Hematopoietic multipotent progenitor cell treated with erythropoietin and hydrocortisone succinate and interleukin-3 and kit ligand, for 15 days (in vitro differentiated cells): ENCODE results near the gene KLHL22.
A peak's percentile ranks its signal among the peaks of the same experiment; 100 is the strongest.
"Not testable (repeated sequence)": the region's sequence is repeated elsewhere in the genome, so short reads cannot be mapped to it uniquely, and the experiment has no call there.

Experiments used
- DNase-seq: peaks from one replicate; pipeline ENCODE4 v3.0.0-alpha.2; 2015; ENCODE audit warnings: low spot score

Gene KLHL22

DNA sequence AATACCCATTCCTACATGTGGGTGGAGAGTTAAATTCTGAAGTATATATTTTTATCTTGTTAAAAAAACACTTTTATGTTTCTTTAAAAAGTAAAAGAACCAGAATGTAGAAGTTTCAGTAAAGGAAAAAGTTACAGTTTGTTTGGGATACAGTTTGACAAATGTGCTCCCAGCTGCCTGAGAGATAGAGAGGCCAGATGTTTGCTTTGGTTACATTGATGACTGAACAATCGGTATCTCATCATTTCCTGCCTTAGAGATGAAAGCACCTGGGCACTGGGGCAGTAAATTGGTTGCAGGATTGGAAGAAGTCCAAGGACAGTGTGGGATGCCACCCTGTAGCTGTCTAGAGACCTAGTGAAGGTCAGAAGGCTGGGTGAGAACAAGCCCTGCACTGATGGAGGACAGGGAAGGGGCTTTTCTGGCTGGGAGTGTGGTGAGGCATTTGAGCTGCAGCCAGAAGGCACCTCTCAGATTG lies 28.4 kb upstream of the KLHL22 start:
- DNase-seq, result no peak

DNA sequence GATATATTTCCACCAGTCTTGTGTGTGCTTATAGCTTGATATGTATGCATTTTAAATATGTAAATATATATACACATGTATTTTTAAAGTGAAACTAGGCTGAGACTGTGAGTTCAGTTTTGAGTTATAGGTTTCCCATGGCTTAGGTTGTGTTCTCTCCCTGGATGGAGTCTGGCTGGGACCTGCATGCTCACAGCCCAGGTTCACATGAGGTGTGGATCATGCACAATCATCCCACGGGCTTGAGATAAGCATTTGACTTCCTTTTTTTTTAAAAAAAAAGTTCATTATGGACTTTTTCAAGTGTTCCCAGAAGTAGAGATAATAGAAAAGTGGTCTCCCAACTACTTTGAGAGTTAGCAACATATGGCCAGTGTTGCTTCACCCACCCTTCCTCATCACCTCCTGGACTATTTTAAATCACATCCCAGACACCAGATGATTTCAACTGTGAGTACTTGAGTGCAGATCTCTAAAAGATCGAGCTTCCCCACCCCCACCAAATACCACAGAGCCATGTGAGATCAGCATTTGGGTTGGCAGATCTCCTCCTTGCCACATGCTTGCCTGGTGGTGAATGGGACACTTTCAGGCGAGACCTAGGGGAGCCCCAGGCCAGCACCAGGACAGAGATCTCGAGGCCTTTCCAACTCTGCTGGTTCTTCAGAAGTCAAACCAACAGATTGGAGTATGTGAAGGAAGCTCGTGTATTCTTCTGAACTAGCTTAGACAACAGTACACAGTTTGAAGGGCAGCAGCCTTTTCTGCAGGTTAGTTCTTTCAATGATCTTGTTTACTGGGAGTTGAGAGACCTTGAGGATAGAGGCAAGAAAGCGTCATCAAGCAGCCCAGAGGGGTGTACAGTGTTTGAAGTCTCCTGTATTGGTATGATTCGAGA lies 27.7 kb upstream of the KLHL22 start:
- no peak for DNase-seq

DNA sequence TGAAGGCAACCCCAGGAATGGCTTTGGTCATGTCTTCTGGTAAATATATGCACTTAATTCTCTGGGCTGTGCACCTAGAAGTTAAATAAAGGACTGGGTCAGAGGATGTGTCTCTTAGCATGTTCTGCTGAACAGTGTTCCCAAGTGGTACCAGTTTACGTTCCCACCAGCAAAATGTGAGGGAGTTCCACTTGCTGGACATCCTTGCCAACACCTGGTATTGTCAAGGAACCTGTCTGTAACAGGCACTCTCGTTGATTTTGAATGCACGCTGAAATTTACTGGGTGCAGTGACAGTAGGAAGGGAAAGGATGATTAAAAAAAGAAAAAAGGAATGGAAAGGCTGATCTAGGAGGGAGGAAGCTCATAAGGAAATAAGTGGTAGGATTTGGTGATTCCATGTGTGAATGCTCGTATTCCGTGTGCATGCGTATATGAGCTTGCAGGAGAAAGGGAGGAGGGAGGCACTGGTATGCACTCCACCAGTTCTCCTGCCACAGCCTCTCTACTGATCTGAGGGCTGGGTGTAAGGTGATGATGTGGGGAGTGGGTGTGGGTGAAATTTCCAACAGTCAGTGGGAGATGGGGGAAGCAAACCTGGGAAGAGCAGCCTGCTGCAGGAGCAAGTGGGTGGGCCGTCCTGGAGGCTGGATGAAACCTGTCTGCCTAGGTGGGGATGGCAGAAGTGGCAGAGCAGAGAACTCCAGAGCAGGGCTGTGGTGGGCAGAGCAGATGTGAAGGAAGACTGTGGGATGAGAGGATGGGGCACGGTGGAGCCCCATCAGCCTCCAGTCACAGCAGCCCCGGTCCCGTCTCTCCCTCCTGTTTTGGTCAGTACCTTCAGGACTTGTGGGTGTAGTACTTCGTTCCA lies 26.8 kb upstream of the KLHL22 start:
- DNase-seq, result no peak

DNA sequence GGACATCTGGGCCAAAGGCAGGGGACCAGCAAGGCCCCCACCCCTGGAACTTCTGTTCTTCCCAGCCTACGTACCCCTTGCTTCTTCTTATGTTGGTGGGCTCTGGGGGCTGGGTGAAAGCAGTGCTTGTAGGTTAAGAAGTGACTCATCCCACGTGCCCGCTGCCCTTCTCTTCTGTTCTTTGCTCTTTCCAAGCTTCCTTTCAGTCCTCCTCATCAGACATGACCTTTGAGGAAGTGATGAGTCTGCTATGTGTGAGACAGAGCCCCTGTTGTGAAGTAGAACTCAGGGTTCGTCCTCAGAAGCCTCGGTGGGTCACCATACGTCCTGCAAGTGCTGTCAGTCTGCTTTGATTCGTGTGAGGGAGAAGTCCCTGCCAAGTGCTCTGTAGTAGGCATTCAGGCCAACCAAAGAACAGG lies 24.5 kb upstream of the KLHL22 start:
- no peak for DNase-seq

DNA sequence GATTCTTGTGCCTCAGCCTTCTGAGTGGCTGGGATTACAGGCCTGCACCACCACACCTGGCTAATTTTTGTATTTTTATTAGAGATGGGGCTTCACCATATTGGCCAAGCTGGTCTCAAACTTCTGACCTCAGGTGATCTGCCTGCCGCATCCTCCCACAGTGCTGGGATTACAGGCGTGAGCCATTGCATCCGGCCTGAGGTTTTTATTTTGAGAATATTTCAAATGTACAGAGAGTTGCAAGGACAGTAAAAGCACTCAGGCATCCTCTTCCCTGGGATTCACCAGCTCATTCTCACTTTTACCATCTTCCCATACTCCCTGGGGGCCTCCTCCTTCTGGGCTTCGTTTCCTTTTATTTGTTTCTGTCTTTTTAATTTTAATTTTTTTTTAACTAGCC lies 24.0 kb upstream of the KLHL22 start:
- DNase-seq, result no peak

DNA sequence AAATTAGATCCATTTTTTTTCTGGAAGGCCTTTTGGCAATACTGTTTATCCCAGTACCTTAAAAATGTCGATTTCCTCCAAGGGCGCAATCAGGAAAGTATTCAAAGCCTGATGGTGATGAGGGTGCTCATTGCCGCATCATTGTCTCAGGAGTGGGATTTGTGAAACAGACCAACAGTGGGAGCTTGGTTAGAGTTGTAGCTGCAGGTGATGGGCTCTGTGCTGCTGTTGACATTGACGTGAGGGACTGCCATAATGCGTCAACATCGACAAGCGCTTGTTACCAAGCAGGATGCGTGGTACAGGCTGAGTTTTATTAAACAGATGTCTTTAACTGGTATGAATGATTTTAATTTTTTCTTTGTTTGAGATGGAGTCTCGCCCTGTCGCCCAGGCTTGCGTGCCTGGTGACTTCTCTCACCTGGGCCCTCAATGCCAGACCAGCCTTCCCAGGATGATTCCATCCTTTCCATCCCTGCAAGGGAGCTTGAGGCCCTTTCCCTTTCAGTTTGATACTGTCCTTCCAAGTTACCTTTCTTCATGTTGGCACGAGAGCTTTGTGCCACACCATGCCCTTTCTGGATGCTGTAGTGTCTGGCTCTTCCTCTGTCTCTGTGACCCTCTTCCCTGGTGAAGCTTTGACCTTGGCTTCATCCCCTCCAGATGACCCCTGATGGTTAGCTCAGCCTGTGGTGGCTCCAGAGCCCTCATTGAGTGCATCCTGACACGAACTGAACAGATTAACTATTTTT lies 22.4 kb upstream of the KLHL22 start:
- DNase-seq, result no peak

DNA sequence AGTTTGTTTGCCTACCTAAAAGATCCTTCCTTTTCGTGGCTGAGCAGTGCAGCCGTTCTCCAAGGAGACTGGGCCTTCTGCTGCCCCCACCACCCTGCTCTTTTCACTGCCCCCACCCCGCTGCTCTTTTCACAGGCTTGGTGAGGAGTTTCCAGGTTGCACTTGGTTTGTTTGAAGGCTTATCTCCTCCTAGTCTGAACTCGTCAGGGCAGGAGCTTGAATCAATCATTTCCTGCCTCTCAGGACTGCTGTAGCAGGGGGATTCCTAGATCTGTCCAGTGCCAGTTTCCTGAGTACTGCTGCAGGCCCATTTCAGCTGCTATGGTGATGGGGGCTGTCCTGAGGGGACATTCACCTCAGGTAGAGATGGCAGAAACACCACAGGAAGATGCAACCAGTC lies 21.8 kb upstream of the KLHL22 start:
- DNase-seq, result no peak

DNA sequence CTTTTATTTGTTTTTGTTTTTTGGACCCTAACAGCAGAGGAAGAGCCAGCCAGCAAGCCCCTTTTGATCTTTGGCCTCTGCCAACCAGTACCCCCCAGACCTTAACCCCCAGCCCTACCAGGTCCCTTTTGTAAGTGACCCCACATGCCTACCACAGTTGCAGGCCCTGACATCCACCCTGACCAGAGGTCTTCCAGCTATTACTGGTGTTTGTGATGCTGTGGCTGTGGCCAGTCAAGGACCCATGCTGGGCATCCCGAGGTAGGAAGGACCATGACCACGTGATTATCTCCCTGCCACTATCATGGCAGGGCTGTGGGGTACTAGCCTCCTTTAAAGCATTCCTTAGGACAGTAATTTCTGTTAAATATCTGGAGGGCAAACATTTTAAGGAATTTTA lies 20.8 kb upstream of the KLHL22 start:
- no peak for DNase-seq

DNA sequence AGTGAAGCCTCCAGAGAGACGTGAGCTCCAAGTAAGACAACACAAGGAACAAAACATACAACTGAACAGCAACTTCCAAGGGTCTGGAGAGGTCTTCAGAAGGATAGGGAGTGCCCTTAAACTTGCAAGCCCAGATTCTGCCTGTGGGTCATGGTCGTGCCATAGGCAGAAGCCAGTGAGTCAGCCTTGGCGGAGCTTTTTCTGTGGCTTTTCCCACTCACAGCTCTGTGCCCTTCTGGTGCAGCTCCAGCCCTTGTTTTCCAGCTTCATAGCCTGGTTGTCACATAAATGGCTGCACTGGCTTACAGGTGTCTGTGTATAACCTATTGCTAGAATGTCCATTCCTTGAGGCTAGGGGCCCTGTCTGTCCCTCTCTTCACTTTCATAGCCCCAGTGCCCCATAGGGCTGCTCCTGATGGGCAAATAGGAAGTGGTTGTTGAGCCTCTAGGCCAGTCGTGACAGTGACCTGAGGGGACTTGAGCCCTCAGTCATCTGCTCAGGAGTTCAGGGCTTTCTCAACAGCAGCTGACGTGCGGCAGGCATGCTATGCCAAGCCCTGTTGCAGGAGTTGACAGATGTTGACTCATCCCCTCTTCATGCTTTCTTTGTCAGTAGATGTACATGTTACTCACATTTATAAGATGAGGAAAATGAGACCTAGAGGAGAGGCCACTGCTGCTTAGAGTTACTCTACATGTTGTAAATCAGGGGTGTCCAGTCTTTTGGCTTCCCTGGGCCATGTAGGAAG lies 19.2 kb upstream of the KLHL22 start:
- DNase-seq, result no peak

DNA sequence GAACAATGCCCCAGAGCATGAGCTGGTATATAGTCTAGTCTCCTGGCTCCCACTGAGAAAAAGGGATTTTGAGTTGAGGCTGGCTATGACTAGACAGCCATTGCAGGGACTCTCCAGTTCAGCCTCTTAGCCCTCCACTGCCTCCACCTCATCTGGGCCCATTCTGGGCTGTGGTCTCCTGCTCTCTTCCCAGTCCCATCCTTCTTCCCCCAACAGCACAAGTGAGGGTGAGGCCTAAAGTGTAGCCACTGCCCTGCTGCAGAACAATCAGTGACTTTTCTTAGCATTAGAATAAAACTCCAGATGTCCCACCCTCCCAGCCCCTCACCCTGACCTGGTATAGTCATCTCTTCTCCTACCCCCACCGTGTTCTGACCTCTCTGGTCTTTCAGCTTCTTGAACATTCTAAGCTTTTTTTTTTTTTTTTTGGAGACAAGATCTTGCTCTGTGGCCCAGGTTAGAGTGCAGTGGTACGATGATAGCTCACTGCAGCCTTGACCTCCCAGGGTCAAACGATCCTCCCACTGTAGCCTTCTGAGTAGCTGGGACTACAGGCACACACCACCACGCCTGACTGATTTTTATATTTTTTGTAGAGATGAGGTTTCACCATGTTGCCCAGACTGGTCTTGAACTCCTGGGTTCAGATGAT lies 16.1 kb upstream of the KLHL22 start:
- DNase-seq, result no peak

DNA sequence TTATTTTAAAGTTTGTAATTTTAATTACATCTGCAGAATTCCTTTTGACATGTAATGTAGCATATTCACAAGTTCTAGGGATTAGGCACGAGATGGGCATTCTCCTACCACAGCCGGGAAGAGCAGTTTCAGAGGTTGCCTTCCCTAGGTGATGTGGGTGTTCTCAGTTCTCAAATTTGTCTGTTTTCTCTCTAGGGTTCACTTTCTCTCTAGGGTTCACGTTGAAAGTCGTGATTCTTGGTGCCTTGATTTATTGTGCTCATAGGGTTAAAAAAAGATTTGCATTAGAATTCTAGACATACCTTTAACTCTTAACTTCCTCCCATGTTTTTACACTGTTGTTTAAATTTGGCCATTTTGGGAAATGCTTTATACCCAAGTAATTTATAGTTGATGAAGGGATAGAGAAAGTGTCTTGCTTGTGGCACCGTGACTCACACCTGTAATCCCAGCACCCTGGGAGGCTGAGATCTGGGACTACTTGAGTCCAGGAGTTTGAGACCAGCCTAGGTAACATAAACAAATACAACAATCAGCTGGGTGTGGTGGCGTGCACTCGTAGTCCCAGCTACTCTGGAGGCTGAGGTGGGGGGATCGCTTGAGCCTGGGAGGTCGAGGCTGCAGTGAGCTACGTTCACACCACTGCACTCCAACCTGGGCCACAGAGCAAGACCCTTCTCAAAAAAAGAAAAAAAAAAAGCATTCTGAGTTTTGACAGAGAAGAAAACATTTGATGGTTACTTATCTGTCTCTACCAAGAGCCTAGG lies 15.4 kb upstream of the KLHL22 start:
- no peak for DNase-seq

DNA sequence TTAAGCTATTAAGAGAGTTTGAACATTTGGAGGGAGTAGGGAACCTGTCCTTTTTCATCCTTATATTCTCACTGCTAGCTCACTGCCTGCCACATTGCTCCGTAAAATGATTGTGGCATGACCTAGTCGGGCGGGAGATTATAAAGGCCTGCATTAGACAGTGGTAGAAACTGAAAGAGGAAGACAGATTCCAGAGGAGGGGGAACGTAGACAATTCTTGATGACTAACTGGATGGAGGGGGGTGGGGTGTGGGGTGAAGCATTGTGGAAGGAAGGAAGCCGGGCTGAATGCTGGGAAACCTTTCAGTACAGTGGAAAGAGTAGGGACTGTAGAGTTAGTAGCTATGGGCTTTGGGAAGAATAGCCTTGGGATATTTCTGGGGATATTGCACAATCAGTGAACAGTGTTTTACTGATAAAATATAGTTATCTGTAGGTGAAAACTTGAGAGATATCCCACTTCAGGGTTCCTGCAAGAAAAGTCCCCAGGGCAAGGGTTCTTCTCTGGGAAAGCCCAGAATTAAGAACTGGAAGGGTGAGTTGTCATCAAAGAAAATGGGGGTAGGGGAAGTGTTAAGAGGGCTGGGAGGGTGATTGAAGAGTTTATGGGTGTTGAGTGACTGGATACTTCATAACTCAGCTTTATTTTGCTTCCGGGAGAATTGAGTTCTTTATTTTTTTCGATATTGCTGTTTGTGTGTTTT lies 13.9 kb upstream of the KLHL22 start:
- no peak for DNase-seq

DNA sequence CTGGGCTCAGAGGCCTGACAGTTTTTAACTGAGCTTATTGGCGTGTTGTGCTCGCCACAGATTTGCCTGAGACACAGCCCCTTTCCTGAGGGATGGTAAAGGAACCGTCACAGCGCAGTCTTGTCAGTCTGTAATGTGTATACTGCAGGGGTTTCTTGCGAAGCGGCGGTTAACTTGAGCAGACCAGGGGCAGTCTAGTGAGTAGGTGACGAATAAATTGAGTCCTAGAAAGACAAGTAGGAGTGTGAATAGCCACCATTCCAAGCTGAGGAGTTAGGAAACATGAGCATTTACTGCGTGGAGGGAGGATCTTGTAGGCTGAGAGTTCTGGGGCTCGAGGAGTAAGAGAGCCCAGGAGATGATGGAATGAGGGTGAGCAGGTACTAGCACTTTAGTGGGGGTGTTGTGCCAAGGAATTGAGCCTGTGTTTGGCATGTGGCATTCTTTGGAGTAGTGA lies 13.2 kb upstream of the KLHL22 start:
- DNase-seq, result no peak

DNA sequence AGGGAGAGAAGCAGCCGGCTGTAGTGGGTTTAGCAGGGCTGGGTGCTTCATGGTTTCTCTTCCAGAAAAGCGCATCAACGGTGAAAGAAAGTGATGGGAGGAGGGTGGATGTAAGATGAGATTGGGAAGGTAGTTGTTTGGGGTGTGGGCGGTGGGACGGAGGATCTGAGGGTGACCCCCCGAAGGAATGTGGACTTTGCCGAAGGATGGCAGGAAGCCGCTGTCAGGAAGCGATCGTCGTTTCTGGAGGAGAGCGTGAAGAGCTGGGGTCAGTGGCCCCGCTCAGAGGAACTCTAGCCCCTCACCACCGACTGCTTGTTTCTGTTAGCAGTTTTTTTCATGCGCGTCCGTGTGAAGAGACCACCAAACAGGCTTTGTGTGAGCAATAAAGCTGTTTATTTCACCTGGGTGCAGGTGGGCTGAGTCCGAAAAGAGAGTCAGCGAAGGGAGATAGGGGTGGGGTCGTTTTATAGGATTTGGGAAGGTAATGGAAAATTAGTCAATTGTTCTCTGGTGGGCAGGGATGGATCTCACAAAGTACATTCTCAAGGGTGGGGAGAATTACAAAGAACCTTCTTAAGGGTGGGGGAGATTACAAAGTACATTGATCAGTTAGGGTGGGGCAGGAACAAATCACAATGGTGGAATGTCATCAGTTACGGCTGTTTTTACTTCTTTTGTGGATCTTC lies 12.6 kb upstream of the KLHL22 start:
- DNase-seq, result not testable (repeated sequence)

DNA sequence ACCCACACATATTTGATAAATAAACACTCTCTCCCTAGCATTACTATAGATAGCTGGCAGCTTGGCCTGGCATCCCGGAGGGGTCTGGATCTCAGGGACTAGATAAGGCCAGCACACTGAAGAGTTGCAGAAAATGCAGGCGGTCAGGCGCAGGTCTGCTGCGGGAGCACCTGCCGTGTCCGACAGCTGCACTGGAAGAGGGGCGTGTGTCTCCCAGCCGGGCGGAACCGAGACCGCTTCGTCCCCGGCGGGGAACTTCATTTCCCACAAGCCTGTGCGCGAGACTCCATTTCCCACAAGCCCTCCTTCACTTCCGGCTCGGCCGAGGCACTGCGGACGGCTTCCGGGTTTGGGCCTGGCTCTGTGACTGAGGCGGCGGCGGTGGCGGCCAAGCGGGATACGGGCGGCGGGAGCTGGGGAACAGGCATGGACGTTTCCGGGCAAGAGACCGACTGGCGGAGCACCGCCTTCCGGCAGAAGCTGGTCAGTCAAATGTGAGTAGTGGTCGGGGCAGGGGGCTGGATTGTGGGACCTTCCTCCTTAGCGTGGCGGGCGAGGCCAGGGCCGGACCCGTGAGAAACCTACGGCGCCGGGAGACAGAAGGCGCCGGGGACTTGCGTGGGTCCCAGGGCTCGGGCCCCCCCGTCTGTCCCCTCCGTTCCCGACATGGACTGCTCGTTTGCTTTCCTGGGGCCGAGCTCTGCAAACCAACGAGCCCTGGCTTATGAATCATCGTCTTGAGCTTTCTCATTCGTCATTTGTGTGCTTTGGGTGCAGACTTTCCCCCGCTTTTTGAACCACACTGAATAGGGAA lies 11.9 kb upstream of the KLHL22 start, which contains the start of gene MED15:
Gene MED15 (plus strand): TSS at position 358 of the 814 bp plus-strand sequence. CDS start 69 bp downstream, at position 427.
- DNase-seq, result peak; percentile 91

DNA sequence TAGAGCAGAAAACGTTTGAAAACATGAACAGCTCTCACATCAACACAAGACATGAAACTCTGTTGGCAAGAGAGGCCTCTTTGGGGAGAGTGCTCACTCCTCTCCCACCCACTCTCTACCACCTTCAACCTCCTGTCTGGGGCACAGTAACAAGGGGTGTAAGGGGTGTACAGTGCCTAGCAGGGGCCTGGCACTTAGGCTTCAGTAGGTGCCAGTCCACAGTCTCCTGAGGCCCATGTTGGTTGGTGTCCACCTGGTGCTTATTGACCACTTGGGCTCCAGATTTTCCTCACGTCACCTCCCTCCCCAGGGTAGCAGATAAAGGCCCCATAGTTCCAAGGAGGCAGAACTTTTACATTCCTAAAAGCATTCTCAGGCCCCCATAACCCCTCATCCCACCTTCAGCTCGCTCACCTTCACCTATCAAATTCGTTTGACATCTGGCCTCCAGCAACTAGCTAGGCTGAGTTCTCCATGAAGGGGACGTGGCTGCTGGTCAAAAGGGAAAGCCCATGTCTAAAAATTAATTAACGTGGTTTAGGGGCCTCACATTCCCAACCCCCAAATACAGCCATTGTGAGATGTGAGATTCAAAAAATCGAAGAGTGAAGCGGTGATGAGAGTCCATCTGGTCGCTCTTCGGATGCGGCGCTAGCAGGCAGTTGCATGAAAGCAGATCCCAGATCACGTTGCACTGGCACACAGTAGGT lies 11.1 kb upstream of the KLHL22 start:
- no peak for DNase-seq

DNA sequence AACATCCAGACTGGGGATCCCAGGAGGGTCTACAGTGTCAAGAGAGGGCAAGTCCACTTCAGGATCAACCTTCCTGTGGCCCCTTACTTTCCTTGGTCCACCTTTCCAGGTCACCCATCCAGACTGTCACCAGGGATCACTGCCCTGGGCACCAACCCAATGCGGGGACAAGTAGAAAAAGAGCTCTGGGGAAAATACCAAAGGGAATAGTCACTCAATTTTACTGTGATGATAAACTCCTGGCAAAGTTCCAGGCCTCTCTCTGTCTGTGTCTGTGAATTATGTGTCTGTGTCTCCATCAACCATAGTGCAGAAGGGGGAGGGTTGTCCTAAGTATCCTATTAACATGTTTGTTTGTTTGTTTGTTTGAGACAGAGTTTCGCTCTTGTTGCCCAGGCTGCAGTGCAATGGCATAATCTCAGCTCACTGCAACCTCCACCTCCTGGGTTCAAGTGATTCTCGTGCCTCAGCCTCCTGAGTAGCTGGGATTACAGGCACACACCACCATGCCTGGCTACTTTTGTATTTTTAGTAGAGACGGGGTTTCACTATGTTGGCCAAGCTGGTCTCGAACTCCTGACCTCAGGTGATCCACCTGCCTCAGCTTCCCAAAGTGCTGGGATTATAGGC lies 8.8 kb upstream of the KLHL22 start:
- not testable (repeated sequence) for DNase-seq
